Muscle of leg (tissue), 11 donors: ENCODE data around the gene CAPRIN2. TPM values are rescaled to one million over a fixed set of nuclear protein-coding genes. Genes with fewer than 3 reads are reported as not detected.
A peak's percentile ranks its signal among the peaks of the same experiment; 100 is the strongest.

Experiments
- DNase-seq: peaks from one replicate; pipeline ENCODE4 v3.0.0; 2013
- H3K27ac ChIP-seq: one replicate; pipeline ENCODE4 v1.5.1; 2013; ENCODE audit warnings: mild to moderate bottlenecking, low read length, control low read depth
- H3K27me3 ChIP-seq: one replicate; pipeline ENCODE4 v1.6.1; 2013; ENCODE audit warnings: low read length; ENCODE audit not compliant: control insufficient read depth, insufficient read depth
- H3K36me3 ChIP-seq: one replicate; pipeline ENCODE4 v1.6.1; 2013; ENCODE audit warnings: low read length; ENCODE audit not compliant: control insufficient read depth, insufficient read depth
- H3K4me1 ChIP-seq: one replicate; pipeline ENCODE4 v1.6.1; 2013; ENCODE audit warnings: low read length; ENCODE audit not compliant: control insufficient read depth, insufficient read depth
- H3K4me3 ChIP-seq: one replicate; pipeline ENCODE4 v1.5.1; 2013; ENCODE audit warnings: low read length, control low read depth
- H3K9me3 ChIP-seq: replicated peaks from 2 replicates; pipeline ENCODE4 v1.6.1; 2013; ENCODE audit warnings: low read depth, low read length; ENCODE audit not compliant: control insufficient read depth
- WGBS: methylation state at CpG from one replicate; pipeline ENCODE4 v1.1.5; 2013; ENCODE audit warnings: missing lambda C conversion rate; ENCODE audit not compliant: insufficient coverage; 5-methylcytosine and 5-hydroxymethylcytosine counted together
- polyA plus RNA-seq, 8 donors: library from polyadenylated mRNA; unstranded; fragments of 120-200 nt; gene quantifications; one replicate each; pipeline versions ENCODE4 v1.2.1 to v1.2.3, GENCODE V29; 2013; ENCODE audit warnings: inconsistent platforms in 1 of 8, low replicate concordance in 1 of 8; ENCODE audit not compliant: insufficient read length in 8 of 8, insufficient read depth in 1 of 8
- total RNA-seq: library from RNA; stranded (reverse); fragments of 120-200 nt; gene quantifications from one replicate; pipeline ENCODE4 v1.2.4, GENCODE V29; 2013

The CAPRIN2 gene
- total and polyA plus RNA-seq, 9 donors = 17.4 to 31.5 (median 22.1) TPM

DNA sequence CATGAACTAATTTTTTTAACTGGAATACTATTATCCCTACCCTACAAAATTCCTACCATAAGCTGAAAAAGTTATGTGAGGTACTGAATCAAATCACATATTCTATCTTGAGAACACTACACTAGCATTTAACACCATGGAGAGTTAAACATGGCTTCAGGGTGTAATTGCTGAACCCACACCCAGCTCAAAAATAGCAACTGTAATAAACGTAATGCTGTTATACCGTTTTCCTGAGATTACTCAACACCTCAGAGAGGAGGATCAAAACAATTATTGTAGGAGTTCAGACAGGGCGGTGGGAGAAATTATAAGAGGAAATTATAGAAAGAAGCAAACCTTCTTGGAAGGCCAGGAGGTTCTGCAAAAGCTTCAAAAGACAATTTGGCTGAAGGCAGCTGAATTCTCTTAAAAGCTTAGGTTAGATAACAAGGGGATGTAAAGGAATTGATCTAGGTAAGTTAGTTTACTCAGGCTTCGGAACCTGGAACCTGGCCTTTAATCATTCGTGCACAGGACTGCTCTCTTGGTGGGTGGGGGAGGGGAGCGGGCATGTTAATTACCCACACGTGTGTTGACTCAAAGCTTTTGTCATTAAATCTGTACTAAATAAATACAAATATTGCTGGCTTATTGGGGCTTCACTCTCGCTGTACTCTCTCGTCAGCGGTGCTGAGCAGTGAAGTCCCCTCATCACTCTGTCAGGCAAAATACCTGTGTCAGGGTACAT is 47.0 kb downstream of the CAPRIN2 start:
- Histone ChIP-seq H3K4me1 (peaks cover under 1% of the 10 kb centered on the region), H3K27ac (no peak overlapping the region), H3K27me3 (no peaks in the 10 kb centered on the region), H3K4me3 (no peak overlapping the region), H3K36me3 (peaks cover 13% of the 10 kb centered on the region), H3K9me3 (no peaks in the 10 kb centered on the region)
- 80% methylated on average over 1 of the region's 10 CpGs for WGBS
- DNase-seq = no peak

DNA sequence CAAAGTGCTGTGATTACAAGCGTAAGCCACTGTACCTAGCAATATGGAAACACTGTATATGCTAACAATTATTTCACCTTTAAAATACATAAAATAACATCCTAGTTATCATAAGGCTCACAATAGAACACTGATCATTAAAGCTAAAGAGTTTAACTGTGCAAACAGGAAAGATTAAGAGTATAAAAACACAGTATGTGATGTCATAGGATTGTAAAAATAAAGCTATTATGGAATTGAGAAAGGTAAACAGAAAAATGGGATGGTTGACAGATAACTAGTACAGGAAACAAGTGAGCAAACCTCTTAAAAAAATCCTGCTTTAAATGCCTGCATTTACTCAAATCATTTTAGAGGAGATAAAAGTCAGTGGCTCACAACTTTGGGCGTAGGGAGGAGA is 48.3 kb downstream of the CAPRIN2 start:
- Histone ChIP-seq H3K4me1 (peaks cover 4% of the 10 kb centered on the region), H3K27me3 (no peaks in the 10 kb centered on the region), H3K27ac (no peak overlapping the region), H3K4me3 (no peak overlapping the region), H3K36me3 (peaks cover 7% of the 10 kb centered on the region), H3K9me3 (no peaks in the 10 kb centered on the region)
- no peak for DNase-seq
- WGBS = no CpG with 5 or more reads among the region's 2 CpGs

DNA sequence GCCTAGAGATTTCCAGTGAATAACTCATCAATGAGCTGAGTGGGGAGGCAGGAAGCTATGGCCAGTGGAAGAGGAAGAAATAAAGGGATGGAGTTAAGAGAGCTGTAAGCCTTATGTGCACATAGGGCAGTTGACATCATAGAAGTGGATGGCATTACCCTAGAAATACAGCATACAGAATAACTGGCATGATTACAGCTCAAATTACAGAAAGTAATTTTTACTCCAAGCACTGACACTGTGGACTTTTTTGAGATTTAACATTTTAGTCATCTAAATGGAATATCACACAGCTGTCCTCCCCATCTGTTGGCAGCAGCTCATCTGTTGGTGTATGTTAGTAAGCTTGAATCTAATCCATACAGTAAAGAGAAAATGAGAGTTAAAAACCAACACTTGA is 53.7 kb downstream of the CAPRIN2 start:
- Histone ChIP-seq H3K27me3 (no peaks in the 10 kb centered on the region), H3K9me3 (no peaks in the 10 kb centered on the region), H3K4me1 (peaks cover 6% of the 10 kb centered on the region), H3K27ac (peak overlapping the region; percentile 53), H3K36me3 (no peaks in the 10 kb centered on the region), H3K4me3 (no peak overlapping the region)
- DNase-seq = peak; percentile 52

DNA sequence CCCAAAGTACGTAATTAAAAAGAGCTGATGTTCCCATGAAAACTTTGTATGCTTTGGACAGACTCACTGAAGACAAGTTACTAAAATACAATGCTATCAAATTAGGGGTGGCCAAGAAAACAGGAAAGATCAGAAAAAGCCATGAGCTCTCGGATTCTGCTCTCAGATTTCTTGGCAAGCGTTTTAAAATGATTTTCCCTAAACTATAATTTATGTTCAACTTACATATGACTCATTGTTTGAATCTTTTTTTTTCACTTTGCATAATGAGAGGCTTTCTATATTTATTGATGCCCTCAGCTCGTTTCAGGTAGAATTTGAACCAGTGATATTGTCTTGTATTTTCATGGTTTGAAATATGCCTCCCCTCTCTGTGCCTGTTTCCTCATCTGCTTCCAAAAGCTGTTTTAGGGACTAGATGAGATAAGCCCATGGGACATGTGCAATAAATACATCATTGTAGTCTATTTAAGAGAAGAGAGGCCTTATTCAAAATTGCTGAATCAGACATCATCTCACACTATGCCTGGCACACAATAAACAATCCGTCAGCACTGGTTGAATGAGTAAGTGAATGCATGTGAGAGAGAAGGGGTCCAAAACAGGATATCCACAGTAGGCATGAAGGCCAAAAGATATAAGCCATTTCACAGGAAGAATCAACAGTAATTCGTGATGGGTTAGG is 54.4 kb downstream of the CAPRIN2 start:
- DNase-seq = peak; percentile 19
- no peaks in the 10 kb centered on the region for H3K36me3 ChIP-seq
- WGBS = 60% methylated on average over 1 of the region's 6 CpGs
- no peak overlapping the region for H3K27ac ChIP-seq
- peaks cover 7% of the 10 kb centered on the region for H3K4me1 ChIP-seq
- no peaks in the 10 kb centered on the region for H3K27me3 ChIP-seq
- H3K4me3 ChIP-seq = no peak overlapping the region
- H3K9me3 ChIP-seq = no peaks in the 10 kb centered on the region

DNA sequence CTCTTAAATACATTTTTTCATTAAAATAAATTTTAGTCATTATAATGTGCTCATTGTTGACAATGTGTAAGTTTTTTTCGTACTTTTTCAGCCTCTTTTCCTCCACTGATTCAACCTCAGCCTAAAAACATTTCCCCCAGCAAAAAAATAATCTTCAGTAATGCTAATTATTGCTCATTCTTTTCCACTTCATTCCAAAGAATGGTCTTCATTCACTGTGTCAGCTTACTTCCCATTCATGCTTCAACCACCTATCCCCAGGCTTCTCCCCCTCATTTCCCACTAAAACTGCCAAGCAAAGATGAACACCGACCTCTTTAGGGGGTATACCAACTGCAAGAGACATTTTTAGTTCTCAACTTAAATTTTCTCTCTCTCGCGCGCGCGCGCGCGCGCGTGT is 56.4 kb downstream of the CAPRIN2 start:
- WGBS = no CpG with 5 or more reads among the region's 12 CpGs
- H3K27ac ChIP-seq = no peak overlapping the region
- H3K27me3 ChIP-seq = no peaks in the 10 kb centered on the region
- H3K36me3 ChIP-seq = no peaks in the 10 kb centered on the region
- no peak overlapping the region for H3K4me3 ChIP-seq
- no peaks in the 10 kb centered on the region for H3K9me3 ChIP-seq
- DNase-seq = no peak
- H3K4me1 ChIP-seq = peaks cover 12% of the 10 kb centered on the region

DNA sequence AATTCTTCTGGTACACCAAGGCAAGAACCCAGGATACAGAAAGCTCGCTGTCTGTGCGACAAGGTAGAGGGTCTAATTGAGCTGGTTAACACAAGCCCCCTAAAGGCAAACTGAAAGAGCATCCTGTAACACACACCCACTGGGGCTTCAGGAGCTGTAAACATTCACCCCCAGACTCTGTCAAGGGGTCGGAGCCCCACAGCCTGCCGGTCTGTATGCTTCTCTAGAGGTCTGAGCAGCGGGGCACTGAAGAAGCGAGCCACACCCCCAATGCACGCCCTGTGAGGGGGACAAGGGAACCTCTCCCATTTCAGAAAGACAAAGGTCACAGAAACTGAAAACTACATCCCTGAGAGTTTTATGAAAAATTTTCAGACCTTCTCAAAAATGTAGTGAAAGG is 57.8 kb downstream of the CAPRIN2 start:
- no peak for DNase-seq
- Histone ChIP-seq H3K27ac (no peak overlapping the region), H3K36me3 (no peaks in the 10 kb centered on the region), H3K9me3 (no peaks in the 10 kb centered on the region), H3K4me3 (no peak overlapping the region), H3K27me3 (no peaks in the 10 kb centered on the region), H3K4me1 (peaks cover 9% of the 10 kb centered on the region)
- WGBS = 87% methylated on average over 3 of the region's 7 CpGs

DNA sequence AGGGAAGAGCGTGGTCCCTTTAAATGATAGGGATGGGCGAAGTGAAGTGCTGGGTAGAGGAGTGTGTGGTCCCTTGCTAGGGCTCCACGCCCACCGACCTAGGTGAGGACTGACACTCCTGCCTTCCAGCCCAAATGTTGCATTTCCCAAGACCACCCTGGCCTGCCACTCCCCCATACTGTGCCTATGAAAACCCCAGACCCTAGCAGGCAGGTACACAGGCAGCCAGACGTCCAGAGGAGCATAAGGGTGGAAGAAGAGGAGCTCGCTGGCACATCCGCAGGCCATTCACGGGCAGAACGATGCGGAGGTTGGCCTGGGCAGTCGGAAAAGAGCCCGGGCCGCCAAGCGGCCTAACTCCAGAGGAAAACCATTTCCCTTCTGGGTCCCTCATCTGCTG is 58.3 kb downstream of the CAPRIN2 start:
- peaks cover 8% of the 10 kb centered on the region for H3K4me1 ChIP-seq
- WGBS = 87% methylated on average over 10 of the region's 14 CpGs
- no peak overlapping the region for H3K27ac ChIP-seq
- no peak for DNase-seq
- no peaks in the 10 kb centered on the region for H3K27me3 ChIP-seq
- no peaks in the 10 kb centered on the region for H3K9me3 ChIP-seq
- H3K36me3 ChIP-seq = no peaks in the 10 kb centered on the region
- H3K4me3 ChIP-seq = no peak overlapping the region

DNA sequence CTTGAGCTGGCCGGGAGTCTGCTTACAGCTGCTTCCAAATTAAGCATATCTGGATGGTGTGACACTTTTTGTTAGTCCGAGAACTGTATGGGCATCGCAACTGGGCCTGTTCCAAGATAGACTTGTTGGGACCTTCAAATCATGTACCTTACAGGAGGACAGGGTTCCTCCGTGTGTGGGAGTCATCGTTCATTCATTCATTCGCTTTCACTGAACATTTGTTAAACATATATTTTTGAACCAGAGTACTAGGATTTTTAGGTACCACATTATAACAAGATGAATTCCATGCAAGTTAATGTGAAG is 58.7 kb downstream of the CAPRIN2 start:
- H3K4me1 ChIP-seq = peaks cover 6% of the 10 kb centered on the region
- 10% methylated on average over 2 of the region's 6 CpGs for WGBS
- no peaks in the 10 kb centered on the region for H3K9me3 ChIP-seq
- H3K27me3 ChIP-seq = no peaks in the 10 kb centered on the region
- no peaks in the 10 kb centered on the region for H3K36me3 ChIP-seq
- H3K27ac ChIP-seq = peak overlapping the region; percentile 23
- H3K4me3 ChIP-seq = peak overlapping the region; percentile 91
- DNase-seq = no peak

DNA sequence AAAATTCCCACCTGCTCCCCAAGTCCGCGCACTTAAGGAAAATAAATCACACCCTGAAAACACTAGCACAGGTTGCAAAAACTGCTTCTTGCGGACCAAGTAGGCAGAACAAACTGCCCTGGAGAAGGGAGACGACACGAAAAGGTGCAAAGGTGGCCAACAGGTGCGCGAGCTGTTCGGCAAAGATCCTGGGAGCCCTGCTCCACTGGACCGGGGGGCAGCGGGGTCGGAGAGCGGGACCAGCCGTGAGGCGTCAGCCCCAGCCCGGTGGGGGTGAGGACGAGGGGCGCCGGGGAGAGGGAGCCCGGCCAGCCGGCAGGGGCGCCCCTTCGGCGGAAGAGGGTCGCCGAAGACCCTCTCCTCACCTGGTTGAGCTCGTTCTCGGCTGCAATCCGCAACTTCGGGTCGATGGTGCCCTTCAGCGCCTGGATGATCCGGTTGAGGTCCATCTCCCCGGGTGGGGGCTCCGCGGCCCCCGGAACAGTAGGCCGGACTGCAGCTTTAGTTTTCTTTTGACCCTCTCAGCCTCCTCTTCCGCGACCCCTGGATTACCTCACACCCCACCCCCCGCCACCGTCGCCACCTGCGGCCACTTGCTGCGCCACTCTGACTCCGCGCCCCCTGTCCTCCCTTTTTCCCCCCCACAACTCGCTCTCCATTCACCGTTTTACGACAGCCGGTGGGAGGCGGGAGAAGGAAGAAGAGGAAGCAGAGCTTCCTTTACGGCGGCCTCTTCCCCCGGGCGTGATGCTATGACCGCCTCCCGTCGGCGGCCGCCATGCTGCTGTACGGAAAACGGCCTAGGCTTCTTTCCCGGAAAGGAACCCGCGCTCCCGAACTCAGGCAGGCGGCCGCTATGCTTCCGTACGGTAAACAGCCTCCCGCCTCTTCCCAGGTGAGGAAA is 59.3 kb downstream of the CAPRIN2 start, which contains the start of gene IPO8:
Gene IPO8, minus strand, starts transcription at position 671 of the 904 bp plus-strand sequence. Its CDS starts 222 bp downstream, at position 449.
- no peaks in the 10 kb centered on the region for H3K27me3 ChIP-seq
- peak within 1 kb of the TSS; percentile 43 for H3K27ac ChIP-seq
- peak within 1 kb of the TSS; percentile 91 for H3K4me3 ChIP-seq
- DNase-seq = peak; percentile 99
- H3K4me1 ChIP-seq = peaks cover 6% of the 10 kb centered on the region
- no peaks in the 10 kb centered on the region for H3K36me3 ChIP-seq
- H3K9me3 ChIP-seq = no peaks in the 10 kb centered on the region
- under 1% methylated on average over 59 of the region's 71 CpGs for WGBS
